Activated CD8-positive, alpha-beta T cell treated with anti-CD3 and anti-CD28 coated beads for 36 hours (primary cell): ENCODE results near the gene IL21R. TPM values are rescaled to one million over a fixed set of nuclear protein-coding genes. Genes with fewer than 3 reads are reported as not detected.
A peak's percentile ranks its signal among the peaks of the same experiment; 100 is the strongest.

ENCODE experiments used
- ATAC-seq: fragments of 200-7000 bp; cut with Tn5 transposase; one replicate; pipeline ENCODE4 v1.10.0; 2021; ENCODE audit warnings: mild to moderate bottlenecking, moderate library complexity
- CTCF ChIA-PET: fragments of 350-600 bp; sonication (Branson Sonifier 250); formaldehyde crosslinking; loops from one replicate; lab custom pipeline; 2021; ENCODE audit warnings: antibody characterized with exemption; lab: Charles Lee
- POLR2A ChIA-PET: fragments of 350-600 bp; sonication (Branson Sonifier 250); formaldehyde crosslinking; loops from one replicate; lab custom pipeline; 2021; ENCODE audit warnings: antibody characterized with exemption; lab: Charles Lee
- DNase-seq: peaks from one replicate; pipeline ENCODE4 v3.0.0-alpha.2; 2020
- H3K27ac Mint-ChIP-seq: one replicate; pipeline ENCODE4 v1.8.0; 2021; ENCODE audit warnings: mild to moderate bottlenecking, mixed read lengths
- H3K27me3 Mint-ChIP-seq: one replicate; pipeline ENCODE4 v1.8.0; 2021; ENCODE audit warnings: mixed read lengths
- H3K36me3 Mint-ChIP-seq: one replicate; pipeline ENCODE4 v1.8.0; 2021; ENCODE audit warnings: low read depth, mixed read lengths
- H3K4me1 Mint-ChIP-seq: one replicate; pipeline ENCODE4 v1.8.0; 2021; ENCODE audit warnings: low read depth, mixed read lengths
- H3K4me3 Mint-ChIP-seq: one replicate; pipeline ENCODE4 v1.8.0; 2021; ENCODE audit warnings: mild to moderate bottlenecking, moderate library complexity, mixed read lengths
- H3K9me3 Mint-ChIP-seq: one replicate; pipeline ENCODE4 v1.8.0; 2021; ENCODE audit warnings: mixed read lengths
- CTCF ChIP-seq: fragments of 200-600 bp; IDR thresholded peaks from one replicate; pipeline ENCODE4 v1.8.0; 2022; ENCODE audit warnings: antibody characterized with exemption, mild to moderate bottlenecking
- intact Hi-C: fragments of 100-400 bp; cut with micrococcal nuclease; formaldehyde crosslinking; loops from one replicate; pipeline ENCODE4 v1.10.0; 2022
- total RNA-seq, 2 experiments: library from RNA; stranded (reverse); gene quantifications; one replicate each; pipeline ENCODE4 v1.2.3, GENCODE V29; 2021

The IL21R gene
- total RNA-seq, 2 experiments from 2014 or later: 95.6 to 97.2 TPM

- peaks cover 56% of the 10 kb centered on the region for H3K4me1 Mint-ChIP-seq
- peaks cover 52% of the 10 kb centered on the region for H3K36me3 Mint-ChIP-seq
- H3K9me3 Mint-ChIP-seq: no peaks in the 10 kb centered on the region
- peak overlapping the region; percentile 72 for H3K4me3 Mint-ChIP-seq
- intact Hi-C loops: no loop called here
- ATAC-seq (no peak), DNase-seq (no peak)
- peak overlapping the region; percentile 93 for H3K27ac Mint-ChIP-seq
- no peaks in the 10 kb centered on the region for H3K27me3 Mint-ChIP-seq
- POLR2A ChIA-PET: interaction anchor here (0.7 to 4.0 kb wide), 12 partner anchors 9 to 291 kb away, joined by 3 to 37 read pairs (median 4); partner anchors contain the start of gene IL21R
- TF ChIP-seq CTCF: no peak
- CTCF ChIA-PET: interaction anchor here (1.4 to 2.4 kb wide), 6 partner anchors 13 to 308 kb away, joined by 3 to 11 read pairs (median 4); no protein-coding TSS in a partner anchor
These were observed 61.1 kb downstream of the IL21R start for GRCh38 chr16:27462846-27463682.

GRCh38 chr16:27463741-27464591 lies 62.0 kb downstream of the IL21R start:
- peaks cover 60% of the 10 kb centered on the region for H3K36me3 Mint-ChIP-seq
- peak; percentile 81 for ATAC-seq
- peak; percentile 85 for DNase-seq
- intact Hi-C loops: no loop called here
- H3K27me3 Mint-ChIP-seq: no peaks in the 10 kb centered on the region
- no peak for TF ChIP-seq CTCF
- H3K9me3 Mint-ChIP-seq: no peaks in the 10 kb centered on the region
- CTCF ChIA-PET: interaction anchor here (1.6 to 2.4 kb wide), 3 partner anchors 14 to 143 kb away, joined by 3 to 9 read pairs (median 5); no protein-coding TSS in a partner anchor
- POLR2A ChIA-PET: interaction anchor here (0.9 to 4.0 kb wide), 8 partner anchors 13 to 215 kb away, joined by 3 to 37 read pairs (median 3); partner anchors contain the start of gene IL21R
- peak overlapping the region; percentile 93 for H3K27ac Mint-ChIP-seq
- H3K4me3 Mint-ChIP-seq: peak overlapping the region; percentile 72
- H3K4me1 Mint-ChIP-seq: peaks cover 56% of the 10 kb centered on the region

- POLR2A ChIA-PET: interaction anchor here (1.0 to 4.0 kb wide), 5 partner anchors 14 to 216 kb away, joined by 3 to 37 read pairs (median 3); no protein-coding TSS in a partner anchor
- TF ChIP-seq CTCF: no peak
- intact Hi-C loops: no loop called here
- CTCF ChIA-PET: interaction anchor here (1.0 kb wide), 1 partner anchor 353 kb away, joined by 3 read pairs; no protein-coding TSS in a partner anchor
- Mint-ChIP-seq H3K4me3 (peak overlapping the region; percentile 72), H3K27me3 (no peaks in the 10 kb centered on the region), H3K36me3 (peaks cover 67% of the 10 kb centered on the region), H3K27ac (peak overlapping the region; percentile 93), H3K9me3 (no peaks in the 10 kb centered on the region), H3K4me1 (peaks cover 52% of the 10 kb centered on the region)
- ATAC-seq (peak; percentile 50), DNase-seq (peak; percentile 58)
These were observed 62.9 kb downstream of the IL21R start for GRCh38 chr16:27464626-27465482.

- Mint-ChIP-seq H3K27ac (peak overlapping the region; percentile 93), H3K9me3 (no peaks in the 10 kb centered on the region), H3K4me3 (no peak overlapping the region), H3K4me1 (peaks cover 46% of the 10 kb centered on the region), H3K36me3 (peaks cover 72% of the 10 kb centered on the region), H3K27me3 (no peaks in the 10 kb centered on the region)
- ChIA-PET POLR2A (interaction anchor here (4.0 kb wide), 1 partner anchor 14 kb away, joined by 37 read pairs; no protein-coding TSS in a partner anchor), CTCF (interaction anchor here (1.0 kb wide), 1 partner anchor 354 kb away, joined by 3 read pairs; no protein-coding TSS in a partner anchor)
- intact Hi-C loops: no loop called here
- ATAC-seq (no peak), DNase-seq (no peak)
- no peak for TF ChIP-seq CTCF
These were observed 63.5 kb downstream of the IL21R start for GRCh38 chr16:27465483-27465879.
